ENCODE data around the gene PLA2G2D. TPM values are rescaled to one million over a fixed set of nuclear protein-coding genes. Genes with fewer than 3 reads are reported as not detected.

PLA2G2D gene
- total and polyA plus RNA-seq, 2 of the 8 experiments (the other 6 are each of a cell fraction or from before 2014, with no cell fraction given), result not detected

GRCh38 chr1:20126806-20127440 is 7.6 kb upstream of the PLA2G2D start:
- Histone ChIP-seq H2AFZ (ENCODE audit: low read length) (no peak overlapping the region), H3K23ac (ENCODE audit: insufficient read length) (no peak overlapping the region), H3K36me3 (ENCODE audit: control insufficient read depth in 2 of 4, insufficient read depth in 4 of 4, low read length in 3 of 4) (no peaks in the 10 kb centered on the region), H3K56ac (replicated peaks; ENCODE audit: insufficient read length, low read depth, low read length) (no peak overlapping the region), H3K27me3 (replicated peaks in 1 of 4; ENCODE audit: control insufficient read depth in 3 of 4, extremely low read depth in 1 of 4, insufficient read depth in 3 of 4, low read length in 3 of 4) (no peaks in the 10 kb centered on the region), H3K9ac (replicated peaks in 1 of 4; ENCODE audit: extremely low read depth in 1 of 4, low read depth in 3 of 4, low read length in 3 of 4) (no peak overlapping the region), H2BK12ac (ENCODE audit: low read depth, low read length) (no peak overlapping the region), H2BK15ac (ENCODE audit: low read length) (no peak overlapping the region), H3K4me1 (replicated peaks in 1 of 4; ENCODE audit: control insufficient read depth in 3 of 4, insufficient read depth in 4 of 4, low read length in 3 of 4) (no peaks in the 10 kb centered on the region), H2AK5ac (ENCODE audit: low read depth, low read length) (no peak overlapping the region), H4K8ac (ENCODE audit: extremely low read depth, insufficient read depth, low read length) (no peak overlapping the region), H3K4me3 (ENCODE audit: extremely low read depth in 1 of 4, insufficient read depth in 2 of 4, low read depth in 3 of 4, low read length in 4 of 4) (no peak overlapping the region), H2BK20ac (ENCODE audit: low read length) (no peak overlapping the region), H3K79me2 (ENCODE audit: control insufficient read depth in 1 of 2, insufficient read depth in 2 of 2, low read length in 2 of 2) (no peaks in the 10 kb centered on the region), H4K20me1 (replicated peaks in 1 of 2; ENCODE audit: control insufficient read depth in 1 of 2, insufficient read depth in 2 of 2, low read length in 2 of 2) (no peaks in the 10 kb centered on the region), H3K79me1 (ENCODE audit: low read depth, low read length) (no peaks in the 10 kb centered on the region), H3K23me2 (ENCODE audit: low read depth, low read length) (peaks cover 2% of the 10 kb centered on the region; the same call in 1 of the 2 replicates), H3K9me3 (ENCODE audit: insufficient read depth in 2 of 2, low read depth in 1 of 2, low read length in 1 of 2) (peaks cover 0 to 3% of the 10 kb centered on the region in 2 experiments; a peak in 2 of 4 replicates), H3K18ac (ENCODE audit: extremely low read depth, low read length) (no peak overlapping the region), H3K4me2 (ENCODE audit: insufficient read depth in 1 of 2, low read depth in 2 of 2, low read length in 2 of 2) (no peak overlapping the region), H4K91ac (replicated peaks; ENCODE audit: insufficient read length, low read length) (no peak overlapping the region), H3K4ac (replicated peaks; ENCODE audit: insufficient read length, low read depth, low read length) (no peak overlapping the region), H4K5ac (ENCODE audit: insufficient read length, low read depth, low read length) (no peak overlapping the region), H3K14ac (ENCODE audit: insufficient read length) (no peak overlapping the region), H2BK5ac (ENCODE audit: low read depth, low read length) (no peak overlapping the region), H2BK120ac (replicated peaks; ENCODE audit: low read depth, low read length) (no peak overlapping the region), H3K27ac (ENCODE audit: low read depth, low read length) (no peak overlapping the region)
- WGBS, 2 experiments (ENCODE audit: extremely low coverage in 1 of 2, insufficient coverage in 1 of 2, insufficient read length in 1 of 2, insufficient replicate concordance in 2 of 2, low coverage in 1 of 2, low lambda C conversion rate in 2 of 2, missing lambda C conversion rate in 1 of 2), result 89% methylated on average over 10 of the region's 10 CpGs; no CpG with 5 or more reads in 1 of the 2 experiments
- no peak for FAIRE-seq
- CTCF ChIA-PET (ENCODE audit: partially characterized antibody), result interaction anchor here (0.9 to 4.1 kb wide), 4 partner anchors 12 to 132 kb away, joined by 3 to 23 read pairs (median 10); no protein-coding TSS in a partner anchor
- no peak for DNase-seq (ENCODE audit: low read depth in 1 of 2, low spot score in 2 of 2)
- POLR2A ChIA-PET (ENCODE audit: partially characterized antibody), result no interaction called here
- TF ChIP-seq FOSL1 (IDR thresholded peaks at IDR 0.05; ENCODE audit: insufficient read depth, low read depth, low read length), result no peak
